Heart left ventricle (tissue), 13 donors: Measurements from ENCODE around the gene PIGV.

Experiments used
- POLR2A ChIP-seq, 2 donors: fragments of 450-650 bp; IDR thresholded peaks; one replicate each; pipeline ENCODE4 v1.6.1; 2017; ENCODE audit warnings: antibody characterized with exemption in 2 of 2, mild to moderate bottlenecking in 2 of 2, moderate library complexity in 2 of 2
- TF ChIP-seq, protein P1 (sequence below), 12 donors: fragments of 200-600 bp; sonication (generic) in 4 of 12; IDR thresholded peaks; one replicate each; pipeline versions ENCODE4 v1.5.0 to v1.8.0; 2018 to 2022; ENCODE audit warnings: antibody characterized with exemption in 12 of 12, mild to moderate bottlenecking in 5 of 12
- donor health status: ischemic (EF 13 %, LVEDD 7.1; RV severe dilation, severe dysfunction).
- donor health status: DM: no; HTN: yes; CAD: no.
- donor health status: DM: no; HTN: no; CAD: no.
- donor health status: ischemic (EF 25% LVEDD 6.9; RV normal size, moderate dysfunction).
- donor health status: ischemic (EF 25% LVEDD 5.7; RV mildly dilated, moderate dysfunction).
- donor health status: ischemic (EF 35%, LVEDD 5.7; RV mildly dilated, moderate dysfunction).
- donor health status: nonischemic (EF 11% LVEDD 7.7; RV severe dilation, severe dysfunction).
- donor health status: DM: yes; HTN: yes; CAD: no.
- donor health status: PGD.
- donor health status: ischemic (EF 29% LVEDD 5.4; RV normal size, mild dysfunction).
- donor health status: nonischemic (EF 23%, LVEDD 6.1; RV moderate dilation, normal function).

DNA sequence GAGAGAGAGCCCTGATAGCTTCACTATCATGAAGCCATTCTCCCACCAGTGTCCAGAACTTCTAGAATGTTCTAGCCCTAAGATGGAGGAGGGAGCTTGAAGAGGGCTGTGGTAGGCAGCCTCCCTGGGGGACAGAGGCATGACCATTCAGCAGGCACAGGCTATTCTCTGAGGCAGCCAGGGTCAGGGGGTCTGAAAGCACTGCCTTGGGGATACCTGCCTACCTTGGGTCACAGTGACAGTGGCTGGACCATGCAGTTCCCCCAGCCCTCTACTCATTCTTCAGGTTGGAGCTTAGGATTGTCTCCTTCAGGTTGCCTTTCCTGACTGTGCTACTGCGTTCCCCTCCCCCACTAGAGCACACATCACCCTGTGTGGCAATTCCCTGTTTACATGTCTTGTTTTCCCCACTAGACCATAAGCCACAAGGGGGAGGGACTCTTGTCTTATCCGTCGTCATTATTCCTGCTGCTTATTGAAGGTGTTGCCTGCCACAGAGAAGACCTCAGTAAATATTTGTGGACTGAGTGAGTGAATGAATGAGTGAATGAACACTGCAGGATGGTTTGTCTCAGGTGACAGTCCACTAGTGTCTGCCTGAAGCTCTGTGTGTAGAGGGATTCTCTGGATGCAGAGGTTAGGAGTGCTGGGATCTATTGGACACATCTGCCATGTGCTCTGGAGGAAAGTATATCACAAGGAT lies 43.9 kb downstream of the PIGV start:
- TF ChIP-seq, protein P1, sequence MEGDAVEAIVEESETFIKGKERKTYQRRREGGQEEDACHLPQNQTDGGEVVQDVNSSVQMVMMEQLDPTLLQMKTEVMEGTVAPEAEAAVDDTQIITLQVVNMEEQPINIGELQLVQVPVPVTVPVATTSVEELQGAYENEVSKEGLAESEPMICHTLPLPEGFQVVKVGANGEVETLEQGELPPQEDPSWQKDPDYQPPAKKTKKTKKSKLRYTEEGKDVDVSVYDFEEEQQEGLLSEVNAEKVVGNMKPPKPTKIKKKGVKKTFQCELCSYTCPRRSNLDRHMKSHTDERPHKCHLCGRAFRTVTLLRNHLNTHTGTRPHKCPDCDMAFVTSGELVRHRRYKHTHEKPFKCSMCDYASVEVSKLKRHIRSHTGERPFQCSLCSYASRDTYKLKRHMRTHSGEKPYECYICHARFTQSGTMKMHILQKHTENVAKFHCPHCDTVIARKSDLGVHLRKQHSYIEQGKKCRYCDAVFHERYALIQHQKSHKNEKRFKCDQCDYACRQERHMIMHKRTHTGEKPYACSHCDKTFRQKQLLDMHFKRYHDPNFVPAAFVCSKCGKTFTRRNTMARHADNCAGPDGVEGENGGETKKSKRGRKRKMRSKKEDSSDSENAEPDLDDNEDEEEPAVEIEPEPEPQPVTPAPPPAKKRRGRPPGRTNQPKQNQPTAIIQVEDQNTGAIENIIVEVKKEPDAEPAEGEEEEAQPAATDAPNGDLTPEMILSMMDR (IDR thresholded peaks at IDR 0.05), result no peak
- no peak for TF ChIP-seq POLR2A (IDR thresholded peaks at IDR 0.05)
